Osteocyte (in vitro differentiated cells): ENCODE measurements around the gene GJC1. TPM values are rescaled to one million over a fixed set of nuclear protein-coding genes. Genes with fewer than 3 reads are reported as not detected.

ENCODE experiments used
- DNase-seq: peaks from one replicate; pipeline ENCODE4 v3.0.0; 2021; ENCODE audit warnings: mixed read lengths; ENCODE audit not compliant: unreplicated experiment; ENCODE audit errors: extremely low spot score
- H3K27ac Mint-ChIP-seq: one replicate; pipeline ENCODE4 v1.8.0; 2021; ENCODE audit warnings: mild to moderate bottlenecking, mixed read lengths; ENCODE audit not compliant: unreplicated experiment
- H3K27me3 Mint-ChIP-seq: one replicate; pipeline ENCODE4 v1.8.0; 2021; ENCODE audit warnings: mixed read lengths; ENCODE audit not compliant: unreplicated experiment
- H3K36me3 Mint-ChIP-seq: one replicate; pipeline ENCODE4 v1.8.0; 2021; ENCODE audit warnings: mixed read lengths; ENCODE audit not compliant: unreplicated experiment
- H3K4me1 Mint-ChIP-seq: one replicate; pipeline ENCODE4 v1.8.0; 2021; ENCODE audit warnings: mixed read lengths; ENCODE audit not compliant: unreplicated experiment
- H3K4me3 Mint-ChIP-seq: one replicate; pipeline ENCODE4 v1.8.0; 2021; ENCODE audit warnings: mild to moderate bottlenecking, moderate library complexity, mixed read lengths; ENCODE audit not compliant: unreplicated experiment
- H3K9me3 Mint-ChIP-seq: one replicate; pipeline ENCODE4 v1.8.0; 2021; ENCODE audit warnings: mixed read lengths; ENCODE audit not compliant: unreplicated experiment
- total RNA-seq: library from RNA; stranded (reverse); gene quantifications from 2 replicates; pipeline ENCODE4 v1.2.1, GENCODE V29; 2021
- TF ChIP-seq, protein P1 (sequence below): fragments of 200-600 bp; sonication (generic); IDR thresholded peaks from 2 replicates; pipeline ENCODE4 v1.5.0; 2021; ENCODE audit warnings: antibody characterized with exemption, mild to moderate bottlenecking, moderate library complexity

The GJC1 gene
- total RNA-seq, 1 donor from 2014 or later: 43.0 TPM

DNA sequence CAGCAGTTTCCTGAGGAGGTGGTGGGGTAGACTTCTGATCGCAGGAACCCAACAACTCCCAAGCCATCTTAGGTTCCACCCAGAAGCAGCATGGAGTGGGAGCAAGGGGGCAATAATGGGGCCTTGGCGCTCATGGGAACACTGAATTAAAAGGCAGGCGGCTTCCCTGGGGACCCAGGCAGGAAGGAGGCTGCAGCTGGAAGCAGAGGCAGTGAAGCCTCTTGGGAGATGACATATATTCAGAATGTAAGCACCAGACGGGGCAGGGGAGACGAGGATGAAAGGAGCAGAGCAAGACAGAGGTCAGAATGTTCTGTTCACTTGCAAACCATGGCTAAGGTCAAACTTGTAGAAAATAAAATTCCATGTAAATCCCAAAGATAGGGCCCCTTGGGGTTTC lies 20.5 kb upstream of the GJC1 start:
- TF ChIP-seq, protein P1, sequence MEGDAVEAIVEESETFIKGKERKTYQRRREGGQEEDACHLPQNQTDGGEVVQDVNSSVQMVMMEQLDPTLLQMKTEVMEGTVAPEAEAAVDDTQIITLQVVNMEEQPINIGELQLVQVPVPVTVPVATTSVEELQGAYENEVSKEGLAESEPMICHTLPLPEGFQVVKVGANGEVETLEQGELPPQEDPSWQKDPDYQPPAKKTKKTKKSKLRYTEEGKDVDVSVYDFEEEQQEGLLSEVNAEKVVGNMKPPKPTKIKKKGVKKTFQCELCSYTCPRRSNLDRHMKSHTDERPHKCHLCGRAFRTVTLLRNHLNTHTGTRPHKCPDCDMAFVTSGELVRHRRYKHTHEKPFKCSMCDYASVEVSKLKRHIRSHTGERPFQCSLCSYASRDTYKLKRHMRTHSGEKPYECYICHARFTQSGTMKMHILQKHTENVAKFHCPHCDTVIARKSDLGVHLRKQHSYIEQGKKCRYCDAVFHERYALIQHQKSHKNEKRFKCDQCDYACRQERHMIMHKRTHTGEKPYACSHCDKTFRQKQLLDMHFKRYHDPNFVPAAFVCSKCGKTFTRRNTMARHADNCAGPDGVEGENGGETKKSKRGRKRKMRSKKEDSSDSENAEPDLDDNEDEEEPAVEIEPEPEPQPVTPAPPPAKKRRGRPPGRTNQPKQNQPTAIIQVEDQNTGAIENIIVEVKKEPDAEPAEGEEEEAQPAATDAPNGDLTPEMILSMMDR: no peak
- no peak overlapping the region for H3K27ac Mint-ChIP-seq
- DNase-seq: no peak
- peaks cover 13% of the 10 kb centered on the region for H3K4me1 Mint-ChIP-seq
- H3K4me3 Mint-ChIP-seq: no peak overlapping the region
- H3K9me3 Mint-ChIP-seq: no peaks in the 10 kb centered on the region
- peaks cover 38% of the 10 kb centered on the region for H3K36me3 Mint-ChIP-seq
- no peaks in the 10 kb centered on the region for H3K27me3 Mint-ChIP-seq

DNA sequence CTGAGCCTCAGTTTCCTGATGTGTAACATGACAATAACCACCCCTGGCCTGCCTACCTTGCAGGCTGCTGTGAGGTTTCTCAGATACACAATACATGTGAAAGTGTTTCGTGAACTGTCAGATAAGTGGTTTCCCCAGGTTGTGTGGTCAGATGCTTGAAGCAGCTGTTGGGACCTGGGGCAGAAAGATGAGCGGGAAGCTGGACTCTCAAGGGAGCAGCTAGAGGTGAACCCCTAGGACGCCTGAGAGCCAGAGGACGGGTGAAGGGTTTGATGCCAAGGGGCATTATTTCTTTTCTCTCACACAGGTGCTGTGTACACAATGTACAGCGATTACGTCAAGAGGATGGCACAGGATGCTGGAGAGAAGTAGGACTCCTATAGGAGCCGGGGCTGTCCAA lies 19.9 kb upstream of the GJC1 start:
- TF ChIP-seq, protein P1: no peak
- DNase-seq: no peak
- H3K4me1 Mint-ChIP-seq: peaks cover 13% of the 10 kb centered on the region
- H3K9me3 Mint-ChIP-seq: no peaks in the 10 kb centered on the region
- H3K27me3 Mint-ChIP-seq: no peaks in the 10 kb centered on the region
- no peak overlapping the region for H3K27ac Mint-ChIP-seq
- no peak overlapping the region for H3K4me3 Mint-ChIP-seq
- peaks cover 38% of the 10 kb centered on the region for H3K36me3 Mint-ChIP-seq

DNA sequence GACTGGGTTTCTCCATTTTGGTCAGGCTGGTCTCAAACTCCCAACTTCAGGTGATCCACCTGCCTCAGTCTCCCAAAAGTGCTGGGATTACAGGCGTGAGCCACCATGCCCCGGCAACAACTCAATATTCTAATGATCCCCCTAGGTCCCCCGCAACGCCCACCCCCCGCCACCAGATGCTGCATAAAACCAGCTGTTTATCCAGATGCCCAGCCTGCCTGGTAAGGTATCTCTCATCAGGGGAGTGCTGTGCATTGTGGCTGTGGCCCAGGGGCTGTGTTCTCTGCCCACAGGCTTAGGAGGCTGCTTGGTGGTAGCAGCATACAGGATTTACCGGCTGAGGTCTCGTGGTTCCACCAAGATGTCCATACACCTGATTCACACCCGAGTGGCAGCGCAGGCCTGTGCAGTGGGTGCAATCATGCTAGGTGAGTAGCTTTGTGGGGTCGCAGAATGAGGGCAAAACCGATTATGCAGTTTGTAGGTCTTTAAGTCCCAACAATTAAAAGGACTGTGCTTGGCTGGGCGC lies 18.9 kb upstream of the GJC1 start:
- H3K4me1 Mint-ChIP-seq: peaks cover 22% of the 10 kb centered on the region
- H3K27me3 Mint-ChIP-seq: no peaks in the 10 kb centered on the region
- no peak for DNase-seq
- TF ChIP-seq, protein P1: no peak
- peaks cover 30% of the 10 kb centered on the region for H3K36me3 Mint-ChIP-seq
- no peak overlapping the region for H3K4me3 Mint-ChIP-seq
- no peaks in the 10 kb centered on the region for H3K9me3 Mint-ChIP-seq
- no peak overlapping the region for H3K27ac Mint-ChIP-seq

DNA sequence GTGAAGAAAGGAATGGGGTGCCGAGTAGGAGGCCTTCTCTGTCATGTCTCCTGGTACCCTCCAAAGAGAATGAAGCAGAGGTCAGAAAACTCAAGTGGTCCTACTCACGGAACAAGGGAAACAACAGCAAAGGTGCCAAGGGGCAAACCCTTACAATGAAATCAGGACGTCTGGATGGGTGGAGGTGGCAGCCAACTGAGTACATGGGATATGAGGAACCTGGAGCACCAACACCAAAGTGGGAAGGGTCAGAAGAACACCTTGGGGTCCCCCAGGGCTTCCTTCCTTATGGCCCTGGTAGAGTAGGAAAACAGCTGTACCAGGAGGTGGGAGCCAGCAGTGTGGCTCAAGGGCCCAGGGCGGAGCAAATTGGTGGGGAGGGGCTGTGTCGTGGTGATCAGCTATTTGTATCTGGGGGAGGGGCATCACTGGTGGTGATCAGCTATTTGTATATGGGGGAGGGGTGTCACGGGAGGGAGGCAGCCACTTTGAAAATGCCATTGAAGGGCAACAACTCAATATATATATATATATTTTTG lies 18.2 kb upstream of the GJC1 start:
- Mint-ChIP-seq H3K4me1 (peaks cover 24% of the 10 kb centered on the region), H3K4me3 (no peak overlapping the region), H3K27ac (no peak overlapping the region), H3K9me3 (no peaks in the 10 kb centered on the region), H3K36me3 (peaks cover 24% of the 10 kb centered on the region), H3K27me3 (no peaks in the 10 kb centered on the region)
- TF ChIP-seq, protein P1: no peak
- no peak for DNase-seq

DNA sequence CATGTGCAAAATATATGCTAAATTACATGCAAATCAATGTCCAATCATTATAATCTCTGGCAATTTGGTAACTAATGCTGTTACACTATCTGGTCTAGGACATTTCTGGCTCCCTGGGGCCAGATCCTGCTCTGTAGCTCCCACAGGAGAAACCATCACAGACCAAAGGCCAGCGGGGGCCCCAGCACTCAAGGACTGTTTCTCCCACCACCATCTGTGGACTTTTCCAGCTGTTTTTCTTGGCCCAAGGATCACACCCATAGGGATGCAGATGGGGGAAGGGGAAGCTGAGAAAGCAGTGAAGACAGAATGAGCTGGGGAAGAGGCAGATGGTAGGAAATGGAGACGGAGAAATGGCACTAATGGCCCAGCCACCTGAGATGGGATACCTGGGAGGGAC lies 17.5 kb upstream of the GJC1 start, which contains the start of gene HIGD1B:
TSS of gene HIGD1B (plus strand) at position 298 of the 400 bp plus-strand sequence. CDS start 270 bp downstream, outside the sequence.
- Mint-ChIP-seq H3K4me1 (peaks cover 31% of the 10 kb centered on the region), H3K4me3 (no peak within 1 kb of the TSS), H3K27me3 (no peaks in the 10 kb centered on the region), H3K36me3 (peaks cover 22% of the 10 kb centered on the region), H3K27ac (no peak within 1 kb of the TSS), H3K9me3 (no peaks in the 10 kb centered on the region)
- DNase-seq: no peak
- TF ChIP-seq, protein P1: no peak
